Head of caudate nucleus (tissue), 42 donors: ENCODE data around the gene KIF20B.
"Not testable (repeated sequence)": the region's sequence is repeated elsewhere in the genome, so short reads cannot be mapped to it uniquely, and the experiment has no call there.

ENCODE experiments used
- DNase-seq, 42 donors: peaks; one replicate each; pipeline versions ENCODE4 v3.0.0 to v3.0.0-alpha.2; 2020 to 2021; ENCODE audit warnings: mixed read lengths in 7 of 42
- intact Hi-C: fragments of 100-400 bp; cut with DNase I; formaldehyde crosslinking; loops from one replicate; pipeline ENCODE4 v1.15.0; 2022

Gene KIF20B

DNA sequence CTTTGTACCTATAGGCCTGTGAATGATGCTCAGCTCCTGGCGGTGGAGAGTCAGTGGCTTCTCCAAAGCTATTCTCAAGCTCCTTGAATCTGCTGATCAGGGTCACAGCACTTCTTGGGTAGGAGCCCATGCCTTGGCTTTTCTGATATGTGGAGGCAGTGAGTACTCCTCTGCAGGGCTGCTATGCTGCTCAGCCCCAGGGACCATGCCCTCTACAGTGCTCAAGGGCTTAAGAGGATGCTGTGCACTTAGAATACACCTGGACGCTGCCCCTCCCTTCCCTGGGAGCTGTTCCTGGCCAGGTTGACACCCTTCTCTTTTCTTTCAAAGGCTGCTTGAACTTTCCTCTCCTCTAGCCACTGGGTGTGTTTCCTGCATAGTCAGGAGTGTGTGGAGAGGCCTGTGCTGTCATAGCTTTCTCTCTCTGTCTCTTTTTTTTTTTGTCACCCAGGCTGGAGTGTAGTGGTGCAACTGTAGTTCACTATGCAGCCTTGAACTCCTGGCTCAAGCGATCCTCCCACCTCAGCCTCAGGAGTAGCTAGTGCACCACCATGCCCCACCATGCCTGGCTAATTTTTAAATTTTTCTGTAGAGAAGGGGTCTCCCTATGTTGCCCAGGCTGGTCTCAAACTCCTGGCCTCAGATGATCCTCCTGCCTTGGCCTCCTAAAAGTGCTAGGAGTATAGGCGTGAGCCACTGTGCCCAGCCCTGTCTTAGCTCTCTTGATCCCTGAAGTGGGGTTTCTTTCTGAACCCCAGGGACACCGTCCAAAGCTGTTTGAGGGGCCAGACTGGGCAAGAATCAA is 113.9 kb downstream of the KIF20B start:
- intact Hi-C loops = no loop called here
- DNase-seq = no peak

DNA sequence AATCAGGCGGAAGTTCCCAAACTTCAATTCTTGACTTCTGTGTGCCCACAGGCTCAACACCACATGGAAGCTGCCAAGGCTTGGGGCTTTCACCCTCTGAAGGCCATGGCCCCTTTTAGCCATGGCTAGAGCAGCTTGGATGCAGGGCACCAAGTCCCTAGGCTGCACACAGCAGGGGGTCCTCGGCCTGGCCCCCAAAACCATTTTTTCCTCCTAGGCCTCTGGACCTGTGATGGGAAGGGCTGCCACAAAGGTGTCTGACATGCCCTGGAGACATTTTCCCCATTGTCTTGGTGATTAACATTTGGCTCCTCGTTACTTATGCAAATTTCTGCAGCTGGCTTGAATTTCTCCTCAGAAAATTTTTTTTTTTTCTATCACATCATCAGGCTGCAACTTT is 117.6 kb downstream of the KIF20B start:
- intact Hi-C loops, DNase-seq: not testable (repeated sequence)
